Suprapubic skin (tissue), 3 donors: Measurements from ENCODE around the gene VKORC1L1.
"Not testable (repeated sequence)": the region's sequence is repeated elsewhere in the genome, so short reads cannot be mapped to it uniquely, and the experiment has no call there.

Experiments
- EP300 ChIP-seq: sonication (generic); formaldehyde crosslinking; IDR thresholded peaks from one replicate; pipeline ENCODE4 v1.6.1; 2017; ENCODE audit warnings: antibody characterized with exemption
- TF ChIP-seq, protein P1 (sequence below), 2 donors: fragments of 200-600 bp in 1 of 2; fragments of 450-650 bp in 1 of 2; sonication (generic) in 1 of 2; IDR thresholded peaks; one replicate each; pipeline ENCODE4 v1.5.1; 2016 to 2019; ENCODE audit warnings: antibody characterized with exemption in 2 of 2, mild to moderate bottlenecking in 1 of 2, moderate library complexity in 1 of 2

GRCh38 chr7:65857321-65857894, 15.5 kb upstream of the VKORC1L1 start:
- TF ChIP-seq, protein P1, sequence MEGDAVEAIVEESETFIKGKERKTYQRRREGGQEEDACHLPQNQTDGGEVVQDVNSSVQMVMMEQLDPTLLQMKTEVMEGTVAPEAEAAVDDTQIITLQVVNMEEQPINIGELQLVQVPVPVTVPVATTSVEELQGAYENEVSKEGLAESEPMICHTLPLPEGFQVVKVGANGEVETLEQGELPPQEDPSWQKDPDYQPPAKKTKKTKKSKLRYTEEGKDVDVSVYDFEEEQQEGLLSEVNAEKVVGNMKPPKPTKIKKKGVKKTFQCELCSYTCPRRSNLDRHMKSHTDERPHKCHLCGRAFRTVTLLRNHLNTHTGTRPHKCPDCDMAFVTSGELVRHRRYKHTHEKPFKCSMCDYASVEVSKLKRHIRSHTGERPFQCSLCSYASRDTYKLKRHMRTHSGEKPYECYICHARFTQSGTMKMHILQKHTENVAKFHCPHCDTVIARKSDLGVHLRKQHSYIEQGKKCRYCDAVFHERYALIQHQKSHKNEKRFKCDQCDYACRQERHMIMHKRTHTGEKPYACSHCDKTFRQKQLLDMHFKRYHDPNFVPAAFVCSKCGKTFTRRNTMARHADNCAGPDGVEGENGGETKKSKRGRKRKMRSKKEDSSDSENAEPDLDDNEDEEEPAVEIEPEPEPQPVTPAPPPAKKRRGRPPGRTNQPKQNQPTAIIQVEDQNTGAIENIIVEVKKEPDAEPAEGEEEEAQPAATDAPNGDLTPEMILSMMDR (IDR thresholded peaks at IDR 0.05) = not testable (repeated sequence)
- TF ChIP-seq EP300 = not testable (repeated sequence)
